Prostate gland (tissue), 2 donors: ENCODE data around the gene PRKAG2.

Source experiments
- CTCF ChIP-seq, 4 experiments: fragments of 200-600 bp in 2 of 4; fragments of 450-650 bp in 2 of 4; sonication (generic) in 2 of 4; IDR thresholded peaks; 1 replicate in 3 of 4; 2 replicates in 1 of 4; pipeline ENCODE4 v1.5.1; 2016 to 2019; ENCODE audit warnings: antibody characterized with exemption in 4 of 4, mild to moderate bottlenecking in 2 of 4, moderate library complexity in 2 of 4
- POLR2AphosphoS5 ChIP-seq: sonication (generic); formaldehyde crosslinking; IDR thresholded peaks from one replicate; pipeline ENCODE4 v1.6.1; 2017; ENCODE audit warnings: antibody characterized with exemption

GRCh38 chr7:151507806-151508205 is 369.1 kb downstream of the PRKAG2 start:
- TF ChIP-seq POLR2AphosphoS5 = no peak
- no peak for TF ChIP-seq CTCF (IDR thresholded peaks at IDR 0.05)
